Activated naive CD8-positive, alpha-beta T cell treated with anti-CD3 and anti-CD28 coated beads, Interleukin-2, amount 50 U/mL, for 24 hours (primary cell): ENCODE data around the gene THSD7B.

Experiments used
- ATAC-seq: fragments of 150-1000 bp; cut with Tn5 transposase; one replicate; pipeline ENCODE4 v1.10.0; 2021
- DNase-seq: peaks from one replicate; pipeline ENCODE4 v3.0.0; 2021
- H3K27ac Mint-ChIP-seq: one replicate; pipeline ENCODE4 v1.8.0; 2021; ENCODE audit warnings: mild to moderate bottlenecking, mixed read lengths
- H3K27me3 Mint-ChIP-seq: one replicate; pipeline ENCODE4 v1.8.0; 2021; ENCODE audit warnings: mixed read lengths
- H3K36me3 Mint-ChIP-seq: one replicate; pipeline ENCODE4 v1.8.0; 2021; ENCODE audit warnings: low read depth, mixed read lengths
- H3K4me1 Mint-ChIP-seq: one replicate; pipeline ENCODE4 v1.8.0; 2021; ENCODE audit warnings: mixed read lengths
- H3K4me3 Mint-ChIP-seq: one replicate; pipeline ENCODE4 v1.8.0; 2021; ENCODE audit warnings: mild to moderate bottlenecking, moderate library complexity, mixed read lengths
- H3K9me3 Mint-ChIP-seq: one replicate; pipeline ENCODE4 v1.8.0; 2021; ENCODE audit warnings: mixed read lengths

The THSD7B gene

GRCh38 chr2:137156221-137156844, 391.0 kb downstream of the THSD7B start:
- Mint-ChIP-seq H3K4me1 (no peaks in the 10 kb centered on the region), H3K4me3 (no peak overlapping the region), H3K36me3 (no peaks in the 10 kb centered on the region), H3K27me3 (peaks cover 5% of the 10 kb centered on the region), H3K27ac (no peak overlapping the region), H3K9me3 (no peaks in the 10 kb centered on the region)
- DNase-seq (no peak), ATAC-seq (no peak)

- Mint-ChIP-seq H3K4me3 (no peak overlapping the region), H3K4me1 (no peaks in the 10 kb centered on the region), H3K27ac (no peak overlapping the region), H3K9me3 (no peaks in the 10 kb centered on the region), H3K27me3 (no peaks in the 10 kb centered on the region), H3K36me3 (no peaks in the 10 kb centered on the region)
- no peak for DNase-seq
- ATAC-seq: no peak
These were observed 392.5 kb downstream of the THSD7B start for GRCh38 chr2:137157851-137158250.

- Mint-ChIP-seq H3K27me3 (no peaks in the 10 kb centered on the region), H3K4me1 (no peaks in the 10 kb centered on the region), H3K9me3 (peaks cover 9% of the 10 kb centered on the region), H3K4me3 (no peak overlapping the region), H3K36me3 (no peaks in the 10 kb centered on the region), H3K27ac (no peak overlapping the region)
- ATAC-seq (no peak), DNase-seq (no peak)
These were observed 395.9 kb downstream of the THSD7B start for GRCh38 chr2:137161250-137161649.

GRCh38 chr2:137165968-137166367, 400.6 kb downstream of the THSD7B start:
- no peak overlapping the region for H3K4me3 Mint-ChIP-seq
- H3K27ac Mint-ChIP-seq: no peak overlapping the region
- H3K9me3 Mint-ChIP-seq: peaks cover 17% of the 10 kb centered on the region
- no peak for ATAC-seq
- peaks cover 2% of the 10 kb centered on the region for H3K27me3 Mint-ChIP-seq
- no peaks in the 10 kb centered on the region for H3K36me3 Mint-ChIP-seq
- H3K4me1 Mint-ChIP-seq: no peaks in the 10 kb centered on the region
- DNase-seq: no peak

GRCh38 chr2:137167651-137168050, 402.3 kb downstream of the THSD7B start:
- Mint-ChIP-seq H3K27me3 (peaks cover 2% of the 10 kb centered on the region), H3K9me3 (peaks cover 17% of the 10 kb centered on the region)
- DNase-seq: no peak

GRCh38 chr2:137168552-137168951, 403.2 kb downstream of the THSD7B start:
- DNase-seq (no peak), ATAC-seq (no peak)
- Mint-ChIP-seq H3K36me3 (no peaks in the 10 kb centered on the region), H3K27ac (no peak overlapping the region), H3K9me3 (peaks cover 12% of the 10 kb centered on the region), H3K4me3 (no peak overlapping the region), H3K4me1 (no peaks in the 10 kb centered on the region), H3K27me3 (peaks cover 2% of the 10 kb centered on the region)

More at GRCh38 chr2:137167651-137168050, 402.3 kb downstream of the THSD7B start:
- no peak for ATAC-seq
- Mint-ChIP-seq H3K36me3 (no peaks in the 10 kb centered on the region), H3K4me1 (no peaks in the 10 kb centered on the region), H3K27ac (no peak overlapping the region), H3K4me3 (no peak overlapping the region)

GRCh38 chr2:137172162-137172561, 406.8 kb downstream of the THSD7B start:
- no peaks in the 10 kb centered on the region for H3K36me3 Mint-ChIP-seq
- peaks cover 7% of the 10 kb centered on the region for H3K9me3 Mint-ChIP-seq
- H3K4me1 Mint-ChIP-seq: no peaks in the 10 kb centered on the region
- H3K27me3 Mint-ChIP-seq: peaks cover 2% of the 10 kb centered on the region
- no peak overlapping the region for H3K4me3 Mint-ChIP-seq
- ATAC-seq: no peak
- no peak overlapping the region for H3K27ac Mint-ChIP-seq
- no peak for DNase-seq

- peaks cover 4% of the 10 kb centered on the region for H3K9me3 Mint-ChIP-seq
- H3K27ac Mint-ChIP-seq: no peak overlapping the region
- H3K4me1 Mint-ChIP-seq: no peaks in the 10 kb centered on the region
- no peaks in the 10 kb centered on the region for H3K27me3 Mint-ChIP-seq
- DNase-seq (no peak), ATAC-seq (no peak)
- no peak overlapping the region for H3K4me3 Mint-ChIP-seq
- no peaks in the 10 kb centered on the region for H3K36me3 Mint-ChIP-seq
These were observed 408.1 kb downstream of the THSD7B start for GRCh38 chr2:137173463-137173862.

- ATAC-seq (no peak), DNase-seq (no peak)
- no peak overlapping the region for H3K4me3 Mint-ChIP-seq
- H3K4me1 Mint-ChIP-seq: no peaks in the 10 kb centered on the region
- H3K9me3 Mint-ChIP-seq: no peaks in the 10 kb centered on the region
- H3K27ac Mint-ChIP-seq: no peak overlapping the region
- no peaks in the 10 kb centered on the region for H3K27me3 Mint-ChIP-seq
- no peaks in the 10 kb centered on the region for H3K36me3 Mint-ChIP-seq
These were observed 409.9 kb downstream of the THSD7B start for GRCh38 chr2:137175246-137175645.

- H3K9me3 Mint-ChIP-seq: no peaks in the 10 kb centered on the region
- H3K4me1 Mint-ChIP-seq: no peaks in the 10 kb centered on the region
- H3K27me3 Mint-ChIP-seq: no peaks in the 10 kb centered on the region
- no peak overlapping the region for H3K4me3 Mint-ChIP-seq
- no peak for ATAC-seq
- no peak for DNase-seq
- no peak overlapping the region for H3K27ac Mint-ChIP-seq
- no peaks in the 10 kb centered on the region for H3K36me3 Mint-ChIP-seq
These were observed 413.6 kb downstream of the THSD7B start for GRCh38 chr2:137178951-137179377.

- Mint-ChIP-seq H3K27me3 (no peaks in the 10 kb centered on the region), H3K27ac (no peak overlapping the region), H3K36me3 (no peaks in the 10 kb centered on the region), H3K9me3 (no peaks in the 10 kb centered on the region), H3K4me1 (no peaks in the 10 kb centered on the region), H3K4me3 (no peak overlapping the region)
- DNase-seq (no peak), ATAC-seq (no peak)
These were observed 414.2 kb downstream of the THSD7B start for GRCh38 chr2:137179542-137179941.

- no peaks in the 10 kb centered on the region for H3K27me3 Mint-ChIP-seq
These were observed 414.7 kb downstream of the THSD7B start for GRCh38 chr2:137180012-137180411.

GRCh38 chr2:137181370-137181769, 416.0 kb downstream of the THSD7B start:
- Mint-ChIP-seq H3K4me1 (no peaks in the 10 kb centered on the region), H3K4me3 (no peak overlapping the region), H3K36me3 (no peaks in the 10 kb centered on the region), H3K27ac (no peak overlapping the region), H3K27me3 (no peaks in the 10 kb centered on the region), H3K9me3 (peaks cover 4% of the 10 kb centered on the region)
- no peak for ATAC-seq
- DNase-seq: no peak

More at GRCh38 chr2:137180012-137180411, 414.7 kb downstream of the THSD7B start:
- Mint-ChIP-seq H3K27ac (no peak overlapping the region), H3K9me3 (no peaks in the 10 kb centered on the region), H3K4me3 (no peak overlapping the region), H3K4me1 (no peaks in the 10 kb centered on the region), H3K36me3 (no peaks in the 10 kb centered on the region)
- ATAC-seq (no peak), DNase-seq (no peak)

- H3K9me3 Mint-ChIP-seq: peaks cover 4% of the 10 kb centered on the region
- no peaks in the 10 kb centered on the region for H3K27me3 Mint-ChIP-seq
- H3K4me3 Mint-ChIP-seq: no peak overlapping the region
- DNase-seq (no peak), ATAC-seq (no peak)
- no peak overlapping the region for H3K27ac Mint-ChIP-seq
- H3K36me3 Mint-ChIP-seq: no peaks in the 10 kb centered on the region
- H3K4me1 Mint-ChIP-seq: no peaks in the 10 kb centered on the region
These were observed 416.7 kb downstream of the THSD7B start for GRCh38 chr2:137182071-137182470.

GRCh38 chr2:137183206-137183898, 418.0 kb downstream of the THSD7B start:
- Mint-ChIP-seq H3K4me1 (no peaks in the 10 kb centered on the region), H3K4me3 (no peak overlapping the region), H3K9me3 (peaks cover 4% of the 10 kb centered on the region), H3K27me3 (no peaks in the 10 kb centered on the region), H3K36me3 (no peaks in the 10 kb centered on the region), H3K27ac (no peak overlapping the region)
- DNase-seq: no peak
- ATAC-seq: no peak
